Measurements from ENCODE around the gene ARHGAP8. TPM values are rescaled to one million over a fixed set of nuclear protein-coding genes. Genes with fewer than 3 reads are reported as not detected.

The ARHGAP8 gene
- total RNA-seq, 1 donor from 2014 or later, result 18.1 TPM

GRCh38 chr22:44730490-44731356, 21.7 kb upstream of the ARHGAP8 start:
- Histone ChIP-seq H3K27ac (peak overlapping the region; percentile 36), H3K4me1 (peaks cover 7% of the 10 kb centered on the region), H3K27me3 (no peaks in the 10 kb centered on the region), H3K4me3 (no peak overlapping the region), H3K36me3 (no peaks in the 10 kb centered on the region), H3K9me3 (no peaks in the 10 kb centered on the region)
- intact Hi-C loops (cut with DNase I), result no loop called here
- no peak for ATAC-seq
- TF ChIP-seq CTCF (IDR thresholded peaks at IDR 0.05), result no peak
- no peak for DNase-seq

- TF ChIP-seq CTCF (IDR thresholded peaks at IDR 0.05), result no peak
- H3K27ac ChIP-seq, result no peak overlapping the region
- H3K4me3 ChIP-seq, result no peak overlapping the region
- intact Hi-C loops (cut with DNase I), result no loop called here
- ATAC-seq, result no peak
- H3K4me1 ChIP-seq, result peaks cover 12% of the 10 kb centered on the region
- no peaks in the 10 kb centered on the region for H3K9me3 ChIP-seq
- no peak for DNase-seq
- H3K27me3 ChIP-seq, result no peaks in the 10 kb centered on the region
- no peaks in the 10 kb centered on the region for H3K36me3 ChIP-seq
These were observed 20.9 kb upstream of the ARHGAP8 start for GRCh38 chr22:44731357-44731970.

- H3K4me3 ChIP-seq, result no peak overlapping the region
- no peak overlapping the region for H3K27ac ChIP-seq
- no peaks in the 10 kb centered on the region for H3K27me3 ChIP-seq
- TF ChIP-seq CTCF (IDR thresholded peaks at IDR 0.05), result no peak
- no peak for ATAC-seq
- no peaks in the 10 kb centered on the region for H3K9me3 ChIP-seq
- no peaks in the 10 kb centered on the region for H3K36me3 ChIP-seq
- H3K4me1 ChIP-seq, result peaks cover 14% of the 10 kb centered on the region
- DNase-seq, result no peak
- intact Hi-C loops (cut with DNase I), result no loop called here
These were observed 20.3 kb upstream of the ARHGAP8 start for GRCh38 chr22:44732017-44732561.

- no peak for TF ChIP-seq CTCF (IDR thresholded peaks at IDR 0.05)
- ATAC-seq, result no peak
- Histone ChIP-seq H3K36me3 (no peaks in the 10 kb centered on the region), H3K9me3 (no peaks in the 10 kb centered on the region), H3K27ac (no peak overlapping the region), H3K27me3 (no peaks in the 10 kb centered on the region), H3K4me3 (no peak overlapping the region), H3K4me1 (peaks cover 14% of the 10 kb centered on the region)
- intact Hi-C loops (cut with DNase I), result no loop called here
- no peak for DNase-seq
These were observed 19.7 kb upstream of the ARHGAP8 start for GRCh38 chr22:44732661-44733060.

- H3K4me3 ChIP-seq, result no peak overlapping the region
- intact Hi-C loops (cut with DNase I), result loop anchor here (2.0 kb wide), 1 partner anchor 37 kb away; no protein-coding TSS in a partner anchor
- ATAC-seq (no peak), DNase-seq (no peak)
- no peak overlapping the region for H3K27ac ChIP-seq
- H3K4me1 ChIP-seq, result peaks cover 14% of the 10 kb centered on the region
- no peaks in the 10 kb centered on the region for H3K9me3 ChIP-seq
- no peak for TF ChIP-seq CTCF (IDR thresholded peaks at IDR 0.05)
- H3K27me3 ChIP-seq, result no peaks in the 10 kb centered on the region
- no peaks in the 10 kb centered on the region for H3K36me3 ChIP-seq
These were observed 18.8 kb upstream of the ARHGAP8 start for GRCh38 chr22:44733426-44734106.

Measured in upper lobe of right lung (tissue), 1 donor.